Activated T-cell treated with anti-CD3 and anti-CD28 coated beads, Interleukin-2, amount 50 U/mL, for 72 hours (primary cell): Measurements from ENCODE around the gene FOXO1. TPM values are rescaled to one million over a fixed set of nuclear protein-coding genes. Genes with fewer than 3 reads are reported as not detected.
"Not testable (repeated sequence)": the region's sequence is repeated elsewhere in the genome, so short reads cannot be mapped to it uniquely, and the experiment has no call there.

ENCODE experiments used
- ATAC-seq, 2 donors: fragments of 150-1000 bp; cut with Tn5 transposase; replicated peaks in 1 of 2; 2 replicates each; pipeline ENCODE4 v1.10.0; 2021; ENCODE audit warnings: moderate library complexity in 2 of 2, mild to moderate bottlenecking in 1 of 2
- DNase-seq, 2 donors: peaks; one replicate each; pipeline ENCODE4 v3.0.0; 2021 to 2022; ENCODE audit warnings: mixed read lengths in 1 of 2
- H3K27ac Mint-ChIP-seq: one replicate; pipeline ENCODE4 v1.8.0; 2022; ENCODE audit warnings: mild to moderate bottlenecking, moderate library complexity, mixed read lengths
- H3K27me3 Mint-ChIP-seq: one replicate; pipeline ENCODE4 v1.8.0; 2022; ENCODE audit warnings: low read depth, mixed read lengths
- H3K36me3 Mint-ChIP-seq, 2 donors: one replicate each; pipeline ENCODE4 v1.8.0; 2022; ENCODE audit warnings: mixed read lengths in 2 of 2, mild to moderate bottlenecking in 1 of 2; ENCODE audit not compliant: insufficient read depth in 2 of 2
- H3K4me1 Mint-ChIP-seq: one replicate; pipeline ENCODE4 v1.8.0; 2022; ENCODE audit warnings: low read depth, mixed read lengths
- H3K4me3 Mint-ChIP-seq, 2 donors: one replicate each; pipeline ENCODE4 v1.8.0; 2022; ENCODE audit warnings: mild to moderate bottlenecking in 2 of 2, mixed read lengths in 2 of 2, moderate library complexity in 2 of 2
- H3K9me3 Mint-ChIP-seq, 2 donors: one replicate each; pipeline ENCODE4 v1.8.0; 2022; ENCODE audit warnings: mixed read lengths in 2 of 2
- total RNA-seq, 2 donors: library from RNA; stranded (reverse); gene quantifications; one replicate each; pipeline ENCODE4 v1.2.3, GENCODE V29; 2022

Gene FOXO1
- total RNA-seq, result 10 to 100 TPM; 47.0 to 56.9 TPM

DNA sequence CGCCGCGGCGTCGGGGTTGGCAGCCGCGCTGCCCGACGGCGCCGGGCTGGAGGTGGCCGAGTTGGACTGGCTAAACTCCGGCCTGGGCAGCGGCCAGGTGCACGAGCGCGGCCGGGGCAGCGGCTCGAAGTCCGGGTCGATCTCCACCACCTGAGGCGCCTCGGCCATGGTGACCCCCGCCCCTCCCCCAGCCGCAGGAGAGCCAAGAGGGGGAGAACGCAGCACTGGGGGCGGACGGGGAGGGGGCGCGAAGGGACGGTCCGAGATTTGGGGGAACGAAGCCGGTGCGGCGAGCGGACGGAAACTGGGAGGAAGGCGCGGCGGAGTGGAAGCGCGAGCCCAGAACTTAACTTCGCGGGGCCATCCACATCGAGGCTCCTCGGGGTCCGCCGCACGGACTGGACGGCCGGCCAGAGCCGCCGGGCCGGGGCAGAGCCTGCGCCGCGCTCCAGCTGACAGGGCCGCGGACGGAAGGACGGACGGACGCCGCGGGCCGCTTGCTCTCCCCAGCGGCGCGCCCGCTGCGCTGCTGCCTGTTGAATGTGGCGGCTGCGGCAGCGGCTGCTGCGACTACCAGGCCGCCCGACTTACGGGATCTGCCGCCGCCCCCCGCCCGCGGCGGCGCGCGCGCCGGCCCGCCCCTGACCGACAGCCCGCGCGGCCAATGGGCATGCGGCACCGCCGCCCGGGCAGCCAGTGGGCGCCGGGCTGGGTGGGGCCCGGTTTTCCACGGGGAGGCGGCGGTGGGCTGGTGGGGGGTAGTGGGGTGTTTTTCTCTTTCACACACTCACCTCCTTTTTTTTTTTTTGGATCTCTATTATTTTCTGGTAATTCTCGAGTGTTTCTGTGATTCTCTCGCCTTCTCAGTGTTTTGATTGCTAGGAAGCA lies at the start of gene FOXO1:
TSS of gene FOXO1 (minus strand) at position 597 of the 888 bp plus-strand sequence. CDS start at position 168, 429 bp downstream.
- H3K27ac Mint-ChIP-seq, result peak within 1 kb of the TSS; percentile 96
- H3K36me3 Mint-ChIP-seq, result peaks cover 12 to 17% of the 10 kb centered on the region in 2 donors
- ATAC-seq (peak; percentile 66 to 70), DNase-seq (peak; percentile 91 to 95)
- H3K27me3 Mint-ChIP-seq, result no peaks in the 10 kb centered on the region
- peaks cover 38% of the 10 kb centered on the region for H3K4me1 Mint-ChIP-seq
- peak within 1 kb of the TSS; percentile 96 to 97 for H3K4me3 Mint-ChIP-seq
- no peaks in the 10 kb centered on the region for H3K9me3 Mint-ChIP-seq

DNA sequence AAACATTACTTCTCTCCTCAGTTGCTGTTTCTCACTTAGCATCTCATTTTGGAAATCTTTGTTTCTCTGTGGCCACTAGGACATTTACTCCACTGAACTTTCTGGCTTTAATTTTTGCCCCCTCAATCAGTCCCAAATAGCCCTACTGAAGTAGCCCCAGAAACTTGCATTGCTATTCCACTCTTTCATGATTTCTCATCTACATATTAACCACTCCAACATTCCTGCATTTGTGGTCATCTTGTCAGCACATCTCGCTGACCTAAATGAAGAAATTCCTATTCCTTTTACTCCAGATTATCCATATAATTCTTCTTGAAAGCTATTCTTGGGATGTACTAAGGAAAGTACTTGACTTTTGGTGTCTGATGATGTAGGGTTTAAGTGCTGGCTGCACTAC lies 48.0 kb upstream of the FOXO1 start:
- H3K9me3 Mint-ChIP-seq, result peaks cover 12 to 13% of the 10 kb centered on the region in 2 donors
- H3K27me3 Mint-ChIP-seq, H3K4me1 Mint-ChIP-seq, ATAC-seq, H3K27ac Mint-ChIP-seq, DNase-seq, H3K4me3 Mint-ChIP-seq: not testable (repeated sequence)
- H3K36me3 Mint-ChIP-seq, result peaks cover 19 to 29% of the 10 kb centered on the region in 2 donors

DNA sequence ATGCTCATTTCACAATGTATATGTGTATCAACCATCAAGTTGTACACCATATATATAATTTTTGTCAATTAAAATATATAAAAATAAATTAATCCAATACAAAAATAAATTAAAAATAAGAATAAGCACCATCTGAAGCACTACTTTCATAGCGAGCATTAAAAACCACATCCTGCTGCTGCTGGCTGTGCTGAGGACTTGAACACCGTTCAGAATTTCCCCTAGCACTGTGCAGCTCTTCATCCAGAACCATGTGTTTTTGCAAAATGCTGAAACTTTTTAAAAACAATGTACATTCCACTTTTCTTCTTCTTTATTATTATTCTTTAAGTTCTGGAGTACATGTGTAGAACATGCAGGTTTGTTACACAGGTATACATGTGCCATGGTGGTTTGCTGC lies 40.0 kb upstream of the FOXO1 start:
- no peak overlapping the region for H3K27ac Mint-ChIP-seq
- no peak overlapping the region for H3K4me3 Mint-ChIP-seq
- no peaks in the 10 kb centered on the region for H3K27me3 Mint-ChIP-seq
- H3K9me3 Mint-ChIP-seq, result peaks cover 17 to 20% of the 10 kb centered on the region in 2 donors
- no peak for ATAC-seq
- H3K4me1 Mint-ChIP-seq, result no peaks in the 10 kb centered on the region
- no peak for DNase-seq
- H3K36me3 Mint-ChIP-seq, result peaks cover 17 to 23% of the 10 kb centered on the region in 2 donors

DNA sequence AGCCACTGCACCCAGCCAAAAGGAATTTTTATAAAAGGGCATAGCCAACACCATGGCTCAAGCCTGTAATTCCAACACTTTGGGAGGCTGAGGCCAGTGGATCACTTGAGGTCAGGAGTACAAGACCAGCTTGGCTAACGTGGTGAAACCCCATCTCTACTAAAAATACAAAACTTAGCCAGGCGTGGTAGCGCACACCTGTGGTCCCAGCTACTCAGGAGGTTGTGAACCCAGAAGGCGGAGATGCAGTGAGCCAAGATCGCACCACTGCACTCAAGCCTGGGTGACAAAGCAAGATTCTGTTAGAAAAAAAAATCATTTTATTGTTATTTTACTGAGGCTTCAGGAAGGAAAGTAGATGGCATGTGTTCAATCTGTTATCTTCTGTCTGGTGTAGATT lies 31.3 kb upstream of the FOXO1 start:
- Mint-ChIP-seq H3K4me1 (no peaks in the 10 kb centered on the region), H3K27me3 (no peaks in the 10 kb centered on the region), H3K4me3 (no peak overlapping the region), H3K27ac (no peak overlapping the region), H3K9me3 (no peaks in the 10 kb centered on the region), H3K36me3 (no peaks in the 10 kb centered on the region)
- DNase-seq (no peak), ATAC-seq (no peak)

DNA sequence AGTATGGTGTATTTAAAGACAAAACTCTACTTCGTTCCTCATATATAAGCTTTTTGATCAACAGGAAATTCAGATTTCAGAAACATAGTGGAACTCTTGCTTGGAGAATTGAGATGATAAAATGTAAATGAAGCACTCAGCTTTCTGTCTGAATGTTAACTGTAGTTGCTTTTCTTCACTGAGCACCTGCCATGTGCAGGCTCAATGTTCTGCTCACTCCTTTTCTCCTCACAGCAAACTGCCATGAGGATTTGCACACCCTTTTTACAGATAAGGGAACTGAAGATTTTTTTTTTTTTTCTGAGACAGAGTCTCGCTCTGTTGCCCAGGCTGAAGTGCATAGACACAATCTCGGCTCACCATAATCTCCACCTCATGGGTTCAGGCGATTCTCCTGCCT lies 28.0 kb upstream of the FOXO1 start:
- no peak for ATAC-seq
- Mint-ChIP-seq H3K4me3 (no peak overlapping the region), H3K36me3 (no peaks in the 10 kb centered on the region), H3K9me3 (no peaks in the 10 kb centered on the region), H3K4me1 (no peaks in the 10 kb centered on the region), H3K27me3 (no peaks in the 10 kb centered on the region), H3K27ac (no peak overlapping the region)
- no peak for DNase-seq

- no peak for ATAC-seq
- Mint-ChIP-seq H3K4me1 (no peaks in the 10 kb centered on the region), H3K4me3 (no peak overlapping the region), H3K27me3 (no peaks in the 10 kb centered on the region), H3K9me3 (no peaks in the 10 kb centered on the region), H3K36me3 (no peaks in the 10 kb centered on the region), H3K27ac (no peak overlapping the region)
- DNase-seq, result no peak
Measured at GRCh38 chr13:40692946-40693345, 26.5 kb upstream of the FOXO1 start.

DNA sequence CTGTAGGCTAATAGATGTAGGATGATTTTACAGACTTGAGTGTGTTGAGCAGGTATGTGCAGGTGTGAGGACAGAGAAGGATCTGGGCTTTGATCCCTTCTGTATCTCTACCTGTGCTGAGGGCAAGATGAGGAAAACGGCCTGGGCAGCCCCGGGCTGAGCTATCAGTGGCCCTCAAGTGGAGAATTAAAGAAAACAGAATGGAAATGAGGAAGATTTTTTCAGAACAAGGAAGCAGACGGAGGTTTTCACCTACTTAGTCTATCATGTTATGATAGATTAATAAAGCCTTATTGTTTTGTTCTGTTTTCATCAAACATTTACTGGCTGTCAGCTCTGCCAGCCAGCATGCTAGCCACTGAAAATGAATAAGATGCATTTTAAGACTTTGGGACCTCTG lies 22.3 kb upstream of the FOXO1 start:
- Mint-ChIP-seq H3K9me3 (no peaks in the 10 kb centered on the region), H3K4me3 (no peak overlapping the region), H3K27ac (no peak overlapping the region), H3K27me3 (no peaks in the 10 kb centered on the region), H3K36me3 (no peaks in the 10 kb centered on the region), H3K4me1 (no peaks in the 10 kb centered on the region)
- DNase-seq (no peak), ATAC-seq (no peak)

- Mint-ChIP-seq H3K4me1 (peaks cover 26% of the 10 kb centered on the region), H3K36me3 (no peaks in the 10 kb centered on the region), H3K27me3 (no peaks in the 10 kb centered on the region), H3K9me3 (no peaks in the 10 kb centered on the region), H3K4me3 (peak overlapping the region in 1 of 2 donors; percentile 22), H3K27ac (peak overlapping the region; percentile 56)
- no peak for DNase-seq
- ATAC-seq, result peak; percentile 30 to 70
Measured at GRCh38 chr13:40682449-40683240, 16.2 kb upstream of the FOXO1 start.

- DNase-seq (no peak), ATAC-seq (no peak)
- Mint-ChIP-seq H3K4me1 (peaks cover 26% of the 10 kb centered on the region), H3K27me3 (no peaks in the 10 kb centered on the region), H3K9me3 (no peaks in the 10 kb centered on the region), H3K27ac (no peak overlapping the region), H3K4me3 (no peak overlapping the region), H3K36me3 (no peaks in the 10 kb centered on the region)
Measured at GRCh38 chr13:40681341-40682146, 15.1 kb upstream of the FOXO1 start.

- H3K27me3 Mint-ChIP-seq, result no peaks in the 10 kb centered on the region
- no peak overlapping the region for H3K4me3 Mint-ChIP-seq
- ATAC-seq (no peak), DNase-seq (no peak)
- no peaks in the 10 kb centered on the region for H3K36me3 Mint-ChIP-seq
- peaks cover 26% of the 10 kb centered on the region for H3K4me1 Mint-ChIP-seq
- no peak overlapping the region for H3K27ac Mint-ChIP-seq
- no peaks in the 10 kb centered on the region for H3K9me3 Mint-ChIP-seq
Measured at GRCh38 chr13:40680659-40681323, 14.3 kb upstream of the FOXO1 start.

DNA sequence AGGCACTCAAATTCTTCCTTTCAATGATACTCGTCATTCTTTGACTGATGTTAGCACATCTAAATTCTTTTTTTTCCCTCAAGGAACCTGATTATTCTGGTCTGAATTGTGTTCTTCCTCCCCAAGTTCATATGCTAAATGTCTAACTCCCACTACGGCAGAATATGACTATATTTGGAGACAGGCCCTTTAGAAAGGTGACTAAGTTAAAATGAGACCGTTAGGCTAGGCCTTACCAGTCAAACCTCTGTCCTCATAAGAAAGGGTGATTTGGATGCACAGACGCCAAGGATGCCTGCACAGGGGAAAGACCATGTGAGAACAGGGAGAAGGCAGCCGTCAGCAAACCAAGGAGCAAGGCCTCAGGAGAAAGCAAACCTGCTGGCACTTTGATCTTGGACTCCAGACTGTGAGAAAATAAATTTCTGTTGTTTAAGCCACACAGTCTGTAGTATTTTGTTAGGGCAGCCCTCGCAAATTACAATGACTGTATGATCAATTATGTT lies 13.1 kb upstream of the FOXO1 start:
- ATAC-seq (no peak), DNase-seq (no peak)
- H3K36me3 Mint-ChIP-seq, result no peaks in the 10 kb centered on the region
- H3K4me3 Mint-ChIP-seq, result no peak overlapping the region
- no peaks in the 10 kb centered on the region for H3K27me3 Mint-ChIP-seq
- H3K4me1 Mint-ChIP-seq, result peaks cover 26% of the 10 kb centered on the region
- no peak overlapping the region for H3K27ac Mint-ChIP-seq
- no peaks in the 10 kb centered on the region for H3K9me3 Mint-ChIP-seq

DNA sequence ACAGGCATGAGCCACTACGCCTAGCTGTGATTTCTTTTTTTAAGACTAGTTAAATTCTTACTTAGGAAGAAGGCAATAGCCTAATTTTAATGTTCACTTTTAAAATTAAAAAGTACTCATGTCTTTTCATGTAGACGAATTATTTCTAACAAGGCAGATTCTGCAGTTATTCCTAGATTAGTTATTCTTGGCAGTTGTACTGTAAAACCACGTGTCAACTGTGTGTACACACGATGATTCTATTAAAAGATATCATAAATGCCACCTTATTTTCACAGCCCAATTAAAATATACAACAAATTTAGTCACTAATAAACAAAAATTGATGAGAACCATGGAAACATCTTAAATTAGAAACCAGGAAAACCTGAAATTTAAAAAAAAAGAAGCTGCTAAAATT lies 10.6 kb upstream of the FOXO1 start:
- Mint-ChIP-seq H3K27ac (no peak overlapping the region), H3K4me1 (peaks cover 31% of the 10 kb centered on the region), H3K4me3 (no peak overlapping the region), H3K27me3 (no peaks in the 10 kb centered on the region), H3K36me3 (no peaks in the 10 kb centered on the region), H3K9me3 (no peaks in the 10 kb centered on the region)
- DNase-seq, result no peak
- ATAC-seq, result no peak
